KG1 (cell line): ENCODE measurements around the gene WDCP.

Source experiments
- DNase-seq: peaks from one replicate; lab custom pipeline; 2025; lab: John Stamatoyannopoulos, UW

WDCP gene

DNA sequence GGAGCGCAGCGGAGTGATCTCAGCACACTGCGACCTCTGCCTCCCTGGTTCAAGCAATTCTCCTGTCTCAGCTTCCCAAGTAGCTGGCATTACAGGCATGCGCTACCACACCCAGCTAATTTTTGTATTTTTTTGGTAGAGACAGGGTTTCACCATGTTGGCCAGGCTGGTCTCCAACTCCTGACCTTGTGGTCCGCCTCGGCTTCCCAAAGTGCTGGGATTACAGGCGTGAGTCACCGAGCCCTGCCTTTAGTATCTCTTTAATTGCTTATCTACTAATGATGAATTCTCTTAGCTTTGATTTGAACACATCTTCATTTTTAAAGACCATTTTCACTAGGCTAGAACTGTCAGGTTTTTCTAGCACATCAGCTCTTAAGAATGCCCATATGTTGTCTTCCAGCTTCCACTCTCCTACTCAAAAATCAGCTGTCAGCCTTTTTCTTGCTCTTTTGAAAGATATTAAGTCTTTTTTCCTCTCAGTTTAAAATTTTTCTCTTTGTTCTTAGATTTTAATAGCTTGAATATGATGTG lies 53.4 kb downstream of the WDCP start:
- DNase-seq, result no peak

DNA sequence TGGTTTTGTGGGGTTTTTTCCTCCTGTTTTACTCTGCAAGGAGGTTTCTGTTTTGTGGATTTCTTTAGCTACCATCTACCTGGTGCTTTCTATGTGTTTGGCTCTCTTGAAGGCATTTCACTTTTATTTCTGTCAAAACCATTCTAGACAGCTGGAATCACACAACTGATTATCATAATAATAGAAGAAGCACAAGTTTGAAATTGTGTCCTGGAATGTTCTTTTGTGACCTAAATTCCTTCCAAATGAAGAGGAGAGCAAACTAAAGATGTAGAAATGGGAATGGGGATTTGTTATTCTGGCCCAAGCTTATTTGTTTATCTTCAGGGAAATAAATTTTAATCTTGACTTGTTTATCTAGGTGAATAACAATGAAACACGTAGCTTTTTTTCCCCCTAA lies 54.3 kb downstream of the WDCP start:
- no peak for DNase-seq

DNA sequence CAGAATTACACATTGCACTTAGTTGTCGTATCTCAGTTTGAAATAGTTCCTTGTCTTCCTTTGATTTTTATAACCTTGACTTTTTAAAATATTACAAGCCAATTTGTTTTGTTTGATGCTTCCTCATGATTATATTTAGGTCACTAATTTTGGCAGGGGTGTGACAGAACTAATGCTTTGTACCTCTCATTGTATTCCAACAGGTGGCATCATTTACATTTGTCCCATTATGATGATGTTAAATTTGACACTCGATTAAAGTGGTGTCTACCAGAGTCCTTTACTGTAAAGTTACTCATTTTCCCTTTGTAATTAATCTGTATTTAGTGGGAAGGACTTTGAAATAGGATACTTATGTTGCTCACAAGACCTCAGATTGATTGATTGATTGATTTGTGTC lies 58.8 kb downstream of the WDCP start:
- DNase-seq, result no peak
